HG03342 (cell line): ENCODE measurements around the gene DCDC1.
A peak's percentile ranks its signal among the peaks of the same experiment; 100 is the strongest.

Experiments used
- ATAC-seq: cut with Tn5 transposase; IDR thresholded peaks from one replicate; pipeline ENCODE4 v1.9.1; 2021; ENCODE audit warnings: mild to moderate bottlenecking, moderate library complexity; ENCODE audit not compliant: unreplicated experiment

The DCDC1 gene, protein sequence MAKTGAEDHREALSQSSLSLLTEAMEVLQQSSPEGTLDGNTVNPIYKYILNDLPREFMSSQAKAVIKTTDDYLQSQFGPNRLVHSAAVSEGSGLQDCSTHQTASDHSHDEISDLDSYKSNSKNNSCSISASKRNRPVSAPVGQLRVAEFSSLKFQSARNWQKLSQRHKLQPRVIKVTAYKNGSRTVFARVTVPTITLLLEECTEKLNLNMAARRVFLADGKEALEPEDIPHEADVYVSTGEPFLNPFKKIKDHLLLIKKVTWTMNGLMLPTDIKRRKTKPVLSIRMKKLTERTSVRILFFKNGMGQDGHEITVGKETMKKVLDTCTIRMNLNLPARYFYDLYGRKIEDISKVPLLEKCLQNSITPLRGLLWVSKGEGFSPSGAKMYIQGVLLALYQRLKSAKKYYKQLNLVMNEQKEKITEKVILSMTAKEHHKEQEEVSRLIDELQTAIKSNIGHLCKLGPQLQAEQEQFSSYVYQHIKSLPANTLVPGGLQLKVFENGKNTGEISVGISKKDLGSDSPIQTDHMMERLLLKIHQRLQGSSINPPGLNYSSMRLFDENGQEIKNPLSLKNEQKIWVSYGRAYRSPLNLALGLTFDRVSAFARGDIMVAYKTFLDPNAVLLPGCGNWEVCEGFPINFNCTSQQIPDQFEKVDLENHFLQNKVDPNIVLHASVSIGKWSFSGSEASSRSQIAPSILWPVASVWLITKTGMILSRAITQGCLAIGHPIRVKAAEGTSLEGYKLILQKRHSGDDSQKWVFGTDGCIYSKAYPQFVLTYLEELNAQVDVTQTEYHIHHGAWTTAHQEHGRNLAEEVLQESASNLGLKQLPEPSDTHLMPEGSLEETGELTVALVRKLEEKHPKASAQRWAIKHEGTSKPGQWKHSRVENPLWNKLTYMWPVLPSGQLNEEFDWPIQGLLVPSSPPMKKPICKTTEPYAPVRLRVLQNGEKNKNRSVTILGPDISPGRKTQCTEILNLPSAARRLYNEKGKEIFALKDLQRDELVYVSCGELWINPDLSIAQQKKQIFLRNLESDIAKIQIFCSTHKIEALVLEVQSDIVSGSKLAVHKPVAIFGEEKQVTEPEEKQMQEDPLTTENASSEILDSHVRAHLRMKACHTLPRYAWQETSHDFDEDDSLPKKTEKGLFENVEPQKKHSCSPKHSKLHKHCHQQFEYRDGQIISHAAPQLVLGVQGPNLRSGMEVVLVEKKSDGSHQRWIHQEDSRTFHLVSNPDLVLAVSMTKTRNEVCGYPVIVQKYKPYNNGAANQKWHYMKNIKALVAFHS (N-terminal part only)

GRCh38 chr11:31369348-31370329 lies at the start of gene DCDC1, which contains the start of gene DNAJC24:
Gene DCDC1 (minus strand): TSS chr11:31369739. CDS start chr11:31328280, 41,459 bp downstream.
Gene DNAJC24 (plus strand): TSS chr11:31369860. CDS start chr11:31370749, 889 bp downstream.
- ATAC-seq: peak; percentile 98

DNA sequence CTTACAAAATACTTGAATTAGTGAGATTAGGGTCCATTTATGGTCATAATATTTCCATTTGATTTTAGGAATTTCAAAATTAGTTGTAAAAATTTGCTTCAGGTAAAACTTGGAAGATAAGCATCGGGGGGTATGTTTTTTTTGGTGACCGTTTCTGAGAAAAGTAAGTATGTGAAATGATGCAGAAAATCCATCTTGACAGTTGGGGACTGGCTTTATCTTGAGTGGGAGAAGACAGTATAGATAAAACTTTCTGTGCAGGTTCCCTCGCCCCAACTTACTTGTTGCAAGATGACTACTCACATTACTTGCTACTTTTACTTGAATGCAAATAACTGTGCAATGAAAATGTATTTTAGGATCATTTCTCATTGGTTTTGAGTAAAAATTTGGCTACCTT lies 49.6 kb upstream of the DCDC1 start:
- no peak for ATAC-seq

GRCh38 chr11:31417816-31418215 lies 48.3 kb upstream of the DCDC1 start:
- ATAC-seq: no peak

DNA sequence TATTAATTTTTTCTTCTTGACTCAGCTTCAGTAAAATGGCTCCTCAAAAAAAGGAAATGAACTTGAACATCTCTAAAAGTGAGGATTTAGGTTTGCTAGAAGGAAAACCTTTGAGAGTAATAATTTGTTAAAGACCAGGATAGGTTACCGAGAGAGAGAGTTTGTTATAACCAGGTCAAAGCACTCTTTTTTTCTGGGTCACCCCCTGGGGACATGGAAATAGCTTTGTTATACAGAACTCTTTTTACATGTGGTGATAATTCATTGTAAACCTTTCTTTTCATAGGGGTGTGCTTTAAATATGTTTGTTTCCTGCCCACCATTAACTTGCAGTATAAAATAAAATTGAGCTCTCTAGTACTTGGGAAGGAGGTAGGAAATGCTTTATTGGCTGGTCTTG lies 47.8 kb upstream of the DCDC1 start:
- ATAC-seq: no peak

GRCh38 chr11:31415435-31415834 lies 45.9 kb upstream of the DCDC1 start:
- no peak for ATAC-seq

DNA sequence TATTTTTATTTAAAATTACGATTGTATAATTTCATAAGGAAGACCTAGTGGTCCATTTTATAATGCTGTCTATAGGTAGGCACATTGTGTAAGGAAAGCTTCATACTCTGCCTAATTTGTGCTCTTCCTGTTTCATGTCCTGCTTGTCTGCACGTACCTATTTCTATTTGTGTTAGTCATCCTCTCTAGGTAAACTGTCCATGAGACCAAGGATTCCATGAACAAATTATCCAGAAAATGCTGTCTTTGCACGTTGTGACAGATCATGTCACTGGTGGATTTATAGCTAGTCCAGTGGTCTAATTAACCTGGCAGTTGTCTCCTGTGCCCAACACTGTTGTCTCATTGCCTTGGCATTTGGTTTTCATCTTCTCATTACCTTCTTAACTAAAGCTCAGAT lies 44.8 kb upstream of the DCDC1 start:
- no peak for ATAC-seq

- ATAC-seq: no peak
These were observed 43.4 kb upstream of the DCDC1 start for GRCh38 chr11:31412946-31413345.

GRCh38 chr11:31408201-31408600 lies 38.7 kb upstream of the DCDC1 start:
- no peak for ATAC-seq

- no peak for ATAC-seq
These were observed 35.1 kb upstream of the DCDC1 start for GRCh38 chr11:31404614-31405013.

- no peak for ATAC-seq
These were observed 27.8 kb upstream of the DCDC1 start for GRCh38 chr11:31397239-31397834.

GRCh38 chr11:31387379-31387778 lies 17.8 kb upstream of the DCDC1 start:
- no peak for ATAC-seq

DNA sequence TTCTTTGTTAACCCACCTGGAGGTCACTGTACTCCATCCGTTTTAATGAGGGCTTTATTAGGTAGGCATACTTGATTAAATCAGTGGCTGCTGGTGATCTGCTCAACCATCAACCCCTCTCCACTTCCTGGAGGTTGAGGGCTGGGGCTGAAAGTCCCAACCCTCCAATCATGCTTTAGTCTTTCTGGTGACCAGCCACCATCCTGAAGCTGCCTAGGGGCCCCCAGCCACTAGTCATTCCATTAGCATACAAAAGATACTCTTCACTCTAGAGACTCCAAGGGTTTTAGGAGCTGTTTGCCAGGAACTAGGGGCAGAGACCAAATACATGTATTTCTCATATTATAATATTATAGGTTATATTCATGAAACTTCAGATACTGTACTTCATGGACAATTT lies 13.6 kb upstream of the DCDC1 start:
- ATAC-seq: no peak

DNA sequence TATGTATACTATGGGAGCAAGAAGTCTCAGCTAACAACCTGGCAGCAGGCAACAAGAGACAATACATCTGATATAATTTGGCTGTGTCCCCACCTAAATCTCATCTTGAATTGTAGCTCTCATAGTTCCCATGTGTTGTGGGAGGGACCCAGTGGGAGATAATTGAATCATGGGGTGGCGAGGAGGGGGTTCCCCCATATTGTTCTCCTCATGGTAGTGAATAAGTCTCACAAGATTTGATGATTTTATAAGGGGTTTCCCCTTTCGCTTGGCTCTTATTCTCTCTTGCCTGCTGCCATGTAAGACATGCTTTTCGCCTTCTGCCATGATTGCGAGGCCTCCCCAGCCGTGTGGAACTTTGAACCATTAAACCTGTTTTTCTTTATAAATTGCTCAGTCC lies 6.3 kb upstream of the DCDC1 start:
- ATAC-seq: no peak

DNA sequence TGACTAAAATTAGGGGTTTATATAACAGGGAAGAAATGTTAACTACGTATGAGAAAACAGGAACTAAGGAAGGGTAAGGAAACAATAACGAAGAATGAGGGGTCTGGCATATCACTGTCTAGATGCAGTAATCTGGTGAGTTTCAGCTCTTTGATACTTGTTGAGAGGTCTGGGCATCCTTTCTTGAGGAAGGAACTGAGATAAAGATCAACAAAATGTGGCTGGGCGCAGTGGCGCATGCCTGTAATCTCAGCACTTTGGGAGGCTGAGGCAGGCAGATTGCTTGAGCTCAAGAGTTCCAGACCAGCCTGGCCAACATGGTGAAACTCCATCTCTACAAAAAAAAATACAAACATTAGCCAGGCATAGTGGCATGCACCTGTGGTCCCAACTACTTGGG lies 2.7 kb downstream of the DCDC1 start:
- no peak for ATAC-seq

DNA sequence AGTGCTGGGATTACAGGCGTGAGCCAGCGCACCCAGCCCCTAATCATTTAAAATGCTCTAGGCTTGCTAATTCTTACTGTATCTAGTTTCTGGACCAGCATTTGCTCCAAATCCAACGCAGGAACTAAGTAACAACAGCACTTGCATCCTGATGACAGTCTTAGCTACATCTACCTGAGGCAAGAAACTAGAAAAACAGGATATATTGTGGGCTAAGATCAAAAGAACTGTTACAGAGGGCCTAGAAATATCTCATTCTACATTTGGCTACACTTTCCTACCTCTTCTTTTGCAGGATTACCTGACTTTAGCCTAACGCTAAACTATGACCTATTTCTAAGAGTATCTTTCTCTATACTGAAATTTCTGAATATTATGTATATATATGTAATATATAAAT lies 7.8 kb downstream of the DCDC1 start:
- ATAC-seq: no peak

DNA sequence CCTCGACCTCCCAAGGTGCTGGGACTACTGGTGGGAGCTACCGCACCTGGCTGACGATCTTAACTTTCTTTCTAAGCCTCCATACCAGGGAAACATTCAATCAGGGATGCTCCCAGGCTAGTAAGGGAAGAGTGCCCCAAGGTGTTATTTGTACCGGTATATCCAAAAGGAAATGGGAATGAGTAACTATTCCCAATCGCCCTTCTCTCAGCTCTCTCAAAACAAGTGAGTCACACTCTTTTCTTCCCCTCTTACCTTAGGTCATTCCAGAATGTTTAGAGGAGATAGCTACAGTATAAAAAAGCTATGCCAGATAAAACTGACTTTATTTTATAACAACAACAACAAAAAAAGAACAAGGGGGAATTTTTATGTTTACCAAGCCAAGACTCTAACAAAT lies 13.7 kb downstream of the DCDC1 start:
- ATAC-seq: no peak

- ATAC-seq: no peak
These were observed 14.4 kb downstream of the DCDC1 start for GRCh38 chr11:31355131-31355530.

GRCh38 chr11:31351168-31351567 lies 18.4 kb downstream of the DCDC1 start:
- ATAC-seq: no peak

GRCh38 chr11:31340903-31341572 lies 28.5 kb downstream of the DCDC1 start:
- ATAC-seq: no peak
